Breast epithelium (tissue), 4 donors: ENCODE measurements around the gene PRDM4. TPM values are rescaled to one million over a fixed set of nuclear protein-coding genes. Genes with fewer than 3 reads are reported as not detected.
"Not testable (repeated sequence)": the region's sequence is repeated elsewhere in the genome, so short reads cannot be mapped to it uniquely, and the experiment has no call there.

ENCODE experiments used
- DNase-seq, 2 donors: peaks; one replicate each; pipeline ENCODE4 v3.0.0-alpha.2; 2019; ENCODE audit warnings: low spot score in 2 of 2
- H3K27ac ChIP-seq, 2 donors: fragments of 200-600 bp; sonication (generic) in 1 of 2; one replicate each; pipeline ENCODE4 v1.5.1; 2016 to 2019; ENCODE audit warnings: mild to moderate bottlenecking in 1 of 2
- H3K27me3 ChIP-seq, 2 donors: fragments of 200-600 bp; sonication (generic) in 1 of 2; one replicate each; pipeline versions ENCODE4 v1.5.1 to v1.6.0; 2017 to 2019; ENCODE audit warnings: control low read depth in 1 of 2, mild to moderate bottlenecking in 1 of 2
- H3K36me3 ChIP-seq: fragments of 200-600 bp; one replicate; pipeline ENCODE4 v1.5.1; 2019
- H3K4me1 ChIP-seq, 2 donors: fragments of 200-600 bp; sonication (generic); one replicate each; pipeline ENCODE4 v1.5.1; 2016 to 2019; ENCODE audit warnings: control low read depth in 1 of 2
- H3K4me3 ChIP-seq, 3 donors: fragments of 200-600 bp; sonication (generic); 1 replicate in 2 of 3; 2 replicates in 1 of 3; pipeline ENCODE4 v1.5.1; 2016 to 2019; ENCODE audit warnings: mild to moderate bottlenecking in 3 of 3, moderate library complexity in 2 of 3
- H3K9me3 ChIP-seq, 2 donors: fragments of 200-600 bp; sonication (generic) in 1 of 2; one replicate each; pipeline ENCODE4 v1.5.1; 2016 to 2019; ENCODE audit warnings: control low read depth in 1 of 2
- CTCF ChIP-seq, 3 donors: fragments of 450-650 bp; IDR thresholded peaks; one replicate each; pipeline ENCODE4 v1.5.1; 2016 to 2017; ENCODE audit warnings: antibody characterized with exemption in 3 of 3, mild to moderate bottlenecking in 3 of 3, moderate library complexity in 3 of 3
- POLR2A ChIP-seq: fragments of 450-650 bp; IDR thresholded peaks from one replicate; pipeline ENCODE4 v1.6.1; 2016; ENCODE audit warnings: antibody characterized with exemption, mild to moderate bottlenecking, moderate library complexity
- POLR2AphosphoS5 ChIP-seq, 3 donors: sonication (generic); formaldehyde crosslinking; IDR thresholded peaks; one replicate each; pipeline ENCODE4 v1.6.1; 2017; ENCODE audit warnings: antibody characterized with exemption in 3 of 3
- intact Hi-C: fragments of 100-400 bp; cut with DNase I; formaldehyde crosslinking; loops from one replicate; pipeline ENCODE4 v1.15.1; 2023; ENCODE audit warnings: low total_unique reads
- total RNA-seq, 3 donors: library from RNA; depleted of rRNA; stranded (reverse); fragments of >200 nt; gene quantifications; one replicate each; pipeline ENCODE4 v1.1.0, GENCODE V29; 2016

The PRDM4 gene
- total RNA-seq, 3 donors from 2014 or later: 29.4 to 32.6 (median 31.1) TPM

- no peak overlapping the region for H3K27ac ChIP-seq
- peaks cover 10% of the 10 kb centered on the region for H3K36me3 ChIP-seq
These were observed 28.6 kb downstream of the PRDM4 start for GRCh38 chr12:107732365-107732764.

GRCh38 chr12:107731366-107731765 lies 29.6 kb downstream of the PRDM4 start:
- H3K27me3 ChIP-seq: no peaks in the 10 kb centered on the region
- no peak for DNase-seq
- H3K9me3 ChIP-seq: no peaks in the 10 kb centered on the region
- TF ChIP-seq CTCF (IDR thresholded peaks at IDR 0.05) (no peak), POLR2AphosphoS5 (IDR thresholded peaks at IDR 0.05) (no peak), POLR2A (no peak)
- intact Hi-C loops: no loop called here
- H3K4me3 ChIP-seq: no peak overlapping the region
- no peak overlapping the region for H3K27ac ChIP-seq
- peaks cover under 1% of the 10 kb centered on the region for H3K36me3 ChIP-seq
- no peaks in the 10 kb centered on the region for H3K4me1 ChIP-seq

More at GRCh38 chr12:107732365-107732764, 28.6 kb downstream of the PRDM4 start:
- no peak overlapping the region for H3K4me3 ChIP-seq
- H3K4me1 ChIP-seq: no peaks in the 10 kb centered on the region
- H3K9me3 ChIP-seq: no peaks in the 10 kb centered on the region
- intact Hi-C loops: no loop called here
- DNase-seq: no peak
- TF ChIP-seq CTCF (IDR thresholded peaks at IDR 0.05) (no peak), POLR2A (no peak), POLR2AphosphoS5 (IDR thresholded peaks at IDR 0.05) (no peak)
- no peaks in the 10 kb centered on the region for H3K27me3 ChIP-seq

- TF ChIP-seq POLR2AphosphoS5 (IDR thresholded peaks at IDR 0.05) (no peak), CTCF (IDR thresholded peaks at IDR 0.05) (no peak), POLR2A (no peak)
- Histone ChIP-seq H3K9me3 (no peaks in the 10 kb centered on the region), H3K4me1 (no peaks in the 10 kb centered on the region)
These were observed 30.2 kb downstream of the PRDM4 start for GRCh38 chr12:107730618-107731341.

GRCh38 chr12:107727742-107728141 lies 33.2 kb downstream of the PRDM4 start:
- H3K9me3 ChIP-seq, H3K4me1 ChIP-seq, intact Hi-C loops, H3K27ac ChIP-seq, DNase-seq, H3K27me3 ChIP-seq, H3K36me3 ChIP-seq, H3K4me3 ChIP-seq: not testable (repeated sequence)

More at GRCh38 chr12:107730618-107731341, 30.2 kb downstream of the PRDM4 start:
- Histone ChIP-seq H3K27ac (no peak overlapping the region), H3K36me3 (no peaks in the 10 kb centered on the region), H3K27me3 (no peaks in the 10 kb centered on the region), H3K4me3 (no peak overlapping the region)
- no peak for DNase-seq
- intact Hi-C loops: no loop called here

GRCh38 chr12:107727327-107727726 lies 33.6 kb downstream of the PRDM4 start:
- not testable (repeated sequence) for H3K27me3 ChIP-seq, H3K27ac ChIP-seq

GRCh38 chr12:107718606-107719005 lies 42.3 kb downstream of the PRDM4 start:
- intact Hi-C loops: no loop called here
- Histone ChIP-seq H3K4me1 (no peaks in the 10 kb centered on the region), H3K9me3 (no peaks in the 10 kb centered on the region), H3K27ac (no peak overlapping the region), H3K36me3 (peaks cover 1% of the 10 kb centered on the region), H3K27me3 (no peaks in the 10 kb centered on the region), H3K4me3 (no peak overlapping the region)
- TF ChIP-seq POLR2A: no peak
- no peak for DNase-seq

More at GRCh38 chr12:107727327-107727726, 33.6 kb downstream of the PRDM4 start:
- DNase-seq, intact Hi-C loops, H3K36me3 ChIP-seq, H3K9me3 ChIP-seq, H3K4me3 ChIP-seq, H3K4me1 ChIP-seq: not testable (repeated sequence)
